GM12878 (cell line): ENCODE data around the gene TGFBR3. TPM values are rescaled to one million over a fixed set of nuclear protein-coding genes. Genes with fewer than 3 reads are reported as not detected.
A peak's percentile ranks its signal among the peaks of the same experiment; 100 is the strongest.

Experiments
- ATAC-seq: fragments of 200-7000 bp; cut with Tn5 transposase; 3 replicates; pipeline ENCODE4 v1.9.1; 2020; ENCODE audit warnings: mild to moderate bottlenecking, moderate library complexity
- BruUV-seq: library from RNA; stranded (reverse); fragments of 400-500 nt; replicated peaks from 2 replicates; lab custom pipeline; 2021; lab: Mats Ljungman, UMichigan
- CTCF ChIA-PET: fragments of 300-600 bp; sonication (Branson Sonifier 250); formaldehyde crosslinking; extraction: SDS; loops from one replicate; lab custom pipeline; 2021; ENCODE audit warnings: inconsistent platforms; lab: Yijun Ruan, JAX
- POLR2A ChIA-PET: fragments of 350-600 bp; formaldehyde crosslinking; extraction: SDS; loops from one replicate; lab custom pipeline; 2021; ENCODE audit warnings: inconsistent platforms; lab: Charles Lee
- RAD21 ChIA-PET: fragments of 300-600 bp; sonication (Branson Sonifier 250); formaldehyde crosslinking; loops from one replicate; lab custom pipeline; 2023; ENCODE audit warnings: antibody characterized with exemption; ENCODE audit not compliant: unreplicated experiment; lab: Charles Lee
- SMC1A ChIA-PET: fragments of 300-600 bp; sonication (Branson Sonifier 250); formaldehyde crosslinking; loops from one replicate; lab custom pipeline; 2023; ENCODE audit not compliant: unreplicated experiment, uncharacterized antibody; lab: Charles Lee
- DNase-seq: peaks from one replicate; pipeline ENCODE4 v3.0.0-alpha.2; 2011; ENCODE audit warnings: low read depth, low spot score
- FAIRE-seq: peaks from 3 replicates; lab custom pipeline; 2011; peaks lifted over from hg19 to GRCh38; lab: Jason Lieb, UNC
- H2AFZ ChIP-seq: 2 replicates; pipeline ENCODE4 v1.6.0; 2011; ENCODE audit warnings: low read depth, low read length, control low read depth; ENCODE audit not compliant: control insufficient read depth
- H3K27ac ChIP-seq: 2 replicates; pipeline ENCODE4 v1.5.1; 2011; ENCODE audit warnings: control low read depth; ENCODE audit not compliant: control insufficient read depth, insufficient read depth
- H3K27me3 ChIP-seq, 2 experiments: replicated peaks in 1 of 2; 2 replicates each; pipeline versions ENCODE4 v1.6.0 to v1.6.1; 2011; ENCODE audit warnings: low read length in 1 of 2; ENCODE audit not compliant: control insufficient read depth in 2 of 2, insufficient read depth in 2 of 2
- H3K36me3 ChIP-seq, 2 experiments: 2 replicates each; pipeline ENCODE4 v1.5.1; 2011; ENCODE audit warnings: low read length in 1 of 2; ENCODE audit not compliant: control insufficient read depth in 2 of 2, insufficient read depth in 2 of 2
- H3K4me1 ChIP-seq: 2 replicates; pipeline ENCODE4 v1.6.1; 2011; ENCODE audit warnings: mild to moderate bottlenecking, low read length, moderate library complexity, mixed read lengths; ENCODE audit not compliant: control insufficient read depth, insufficient read depth
- H3K4me2 ChIP-seq: 2 replicates; pipeline ENCODE4 v1.6.0; 2011; ENCODE audit warnings: control low read depth; ENCODE audit not compliant: control insufficient read depth, insufficient read depth
- H3K4me3 ChIP-seq: fragments of 200-600 bp; sonication (generic); 2 replicates; pipeline ENCODE4 v1.5.1; 2016
- H3K79me2 ChIP-seq: 2 replicates; pipeline ENCODE4 v1.6.0; 2011; ENCODE audit warnings: low read length; ENCODE audit not compliant: control insufficient read depth, insufficient read depth
- H3K9ac ChIP-seq: 2 replicates; pipeline ENCODE4 v1.8.0; 2011; ENCODE audit warnings: low read length, control low read depth, mixed read lengths; ENCODE audit not compliant: control insufficient read depth, insufficient read depth
- H3K9me3 ChIP-seq: replicated peaks from 3 replicates; pipeline ENCODE4 v1.5.1; 2011; ENCODE audit warnings: mild to moderate bottlenecking, low read length; ENCODE audit not compliant: control insufficient read depth, insufficient read depth
- H4K20me1 ChIP-seq: 2 replicates; pipeline ENCODE4 v1.6.0; 2011; ENCODE audit not compliant: control insufficient read depth, insufficient read depth
- EGR1 ChIP-seq, 2 experiments: IDR thresholded peaks; 1 replicate in 1 of 2; 2 replicates in 1 of 2; pipeline ENCODE4 v1.6.1; 2011 to 2012; ENCODE audit warnings: low read depth in 2 of 2, low read length in 2 of 2, borderline replicate concordance in 1 of 2, mild to moderate bottlenecking in 1 of 2, moderate library complexity in 1 of 2
- HDGF ChIP-seq: fragments of 450-650 bp; IDR thresholded peaks from 2 replicates; pipeline ENCODE4 v1.6.1; 2016; ENCODE audit warnings: antibody characterized with exemption
- JUNB ChIP-seq: IDR thresholded peaks from 2 replicates; pipeline ENCODE4 v1.6.1; 2016; ENCODE audit warnings: antibody characterized with exemption, mild to moderate bottlenecking
- MAX ChIP-seq: IDR thresholded peaks from 2 replicates; pipeline ENCODE4 v1.6.1; 2012; ENCODE audit warnings: low read depth, low read length, improper control_type of control experiment
- NR2F1 ChIP-seq: fragments of 450-650 bp; conservative IDR thresholded peaks from 2 replicates; pipeline ENCODE4 v1.6.1; 2017; ENCODE audit warnings: mild to moderate bottlenecking
- RUNX3 ChIP-seq: IDR thresholded peaks from 2 replicates; pipeline ENCODE4 v1.6.1; 2012; ENCODE audit warnings: low read length, inconsistent platforms
- WGBS: methylation state at CpG from one replicate; pipeline ENCODE4 v1.1.6; 2016; ENCODE audit warnings: low lambda C conversion rate; ENCODE audit not compliant: insufficient replicate concordance, insufficient coverage; ENCODE audit errors: missing lambda C conversion rate; 5-methylcytosine and 5-hydroxymethylcytosine counted together
- in situ Hi-C: fragments of 300-500 bp; cut with MboI; formaldehyde crosslinking; loops from 9 replicates; pipeline ENCODE4 v1.14.3; 2018; ENCODE audit warnings: mixed read lengths
- intact Hi-C: fragments of 100-400 bp; cut with micrococcal nuclease; formaldehyde crosslinking; loops from one replicate; pipeline ENCODE4 v1.14.2; 2022; ENCODE audit not compliant: unreplicated experiment
- polyA plus RNA-seq, 11 experiments: library from polyadenylated mRNA; depleted of rRNA in 4 of 11; unstranded in 6 of 11; stranded (reverse) in 5 of 11; fragments of >200 nt; fragmentation: Nextera tagmentation in 4 of 11; fragmentation: Illumina TruSeq in 1 of 11; extraction: Ambion mirVana in 4 of 11; extraction: Trizol in 1 of 11; gene quantifications; 1 replicate in 1 of 11; 2 replicates in 10 of 11; pipeline versions ENCODE4 v1.2.1 to v1.2.3, GENCODE V29; 2011 to 2016; ENCODE audit warnings: inconsistent platforms in 2 of 11, missing spikeins in 2 of 11, low read depth in 1 of 11
- total RNA-seq, 4 experiments: library from RNA; depleted of rRNA in 3 of 4; stranded (reverse); fragments of >200 nt in 3 of 4; fragmentation: Illumina TruSeq in 1 of 4; extraction: Trizol in 1 of 4; gene quantifications; 2 replicates each; pipeline versions ENCODE4 v1.2.1 to v1.2.3, GENCODE V29; 2013 to 2021

The TGFBR3 gene
- total and polyA plus RNA-seq, 10 of the 15 experiments (the other 5 are each of a cell fraction or from before 2014, with no cell fraction given) = 2.7 to 16.5 (median 12.6) TPM

- no peaks in the 10 kb centered on the region for H3K79me2 ChIP-seq
- DNase-seq (no peak), ATAC-seq (peak; percentile 49; the same call in 2 of the 3 replicates), FAIRE-seq (peak; percentile 38)
- H4K20me1 ChIP-seq = no peaks in the 10 kb centered on the region
- ChIA-PET RAD21 (no interaction called here), POLR2A (no interaction called here), SMC1A (no interaction called here), CTCF (no interaction called here)
- H2AFZ ChIP-seq = peak overlapping the region; percentile 68
- intact Hi-C loops (no loop called here), in situ Hi-C loops (no loop called here)
- H3K4me1 ChIP-seq = peaks cover 21% of the 10 kb centered on the region
- 0 out of 2 replicates have a peak, but pooled peaks have one; percentile 9 for TF ChIP-seq RUNX3
- no peak for TF ChIP-seq EGR1 (IDR thresholded peaks at IDR 0.05; ENCODE audit: borderline replicate concordance in 1 of 2, low read depth in 2 of 2, low read length in 2 of 2)
- peak overlapping the region; percentile 39 for H3K27ac ChIP-seq
- no peaks in the 10 kb centered on the region for H3K36me3 ChIP-seq
- no peaks in the 10 kb centered on the region for H3K27me3 ChIP-seq
- H3K4me3 ChIP-seq = no peak overlapping the region
- 17% methylated on average over 7 of the region's 7 CpGs for WGBS
- no peak overlapping the region for H3K9ac ChIP-seq
- BruUV-seq = no TSS peak
- no peaks in the 10 kb centered on the region for H3K9me3 ChIP-seq
- H3K4me2 ChIP-seq = peak overlapping the region; percentile 15
Measured at GRCh38 chr1:91684481-91685196, 201.3 kb downstream of the TGFBR3 start.

- ChIA-PET SMC1A (no interaction called here), RAD21 (no interaction called here), CTCF (no interaction called here), POLR2A (no interaction called here)
- no peak overlapping the region for H2AFZ ChIP-seq
- BruUV-seq = no TSS peak
- no peaks in the 10 kb centered on the region for H3K79me2 ChIP-seq
- no peaks in the 10 kb centered on the region for H3K27me3 ChIP-seq
- in situ Hi-C loops (no loop called here), intact Hi-C loops (no loop called here)
- H4K20me1 ChIP-seq = no peaks in the 10 kb centered on the region
- 89% methylated on average over 10 of the region's 10 CpGs for WGBS
- no peak for DNase-seq
- H3K4me2 ChIP-seq = no peak overlapping the region
- no peak overlapping the region for H3K9ac ChIP-seq
- no peak for FAIRE-seq
- no peak for TF ChIP-seq MAX
- TF ChIP-seq HDGF = no peak
- no peak for TF ChIP-seq NR2F1
- TF ChIP-seq JUNB = no peak
- no peak overlapping the region for H3K4me3 ChIP-seq
- no peak for ATAC-seq
- H3K9me3 ChIP-seq = no peaks in the 10 kb centered on the region
- H3K27ac ChIP-seq = no peak overlapping the region
- H3K4me1 ChIP-seq = peaks cover 21% of the 10 kb centered on the region
- H3K36me3 ChIP-seq = no peaks in the 10 kb centered on the region
Measured at GRCh38 chr1:91683598-91683951, 202.4 kb downstream of the TGFBR3 start.
